BJ (cell line): Measurements from ENCODE around the gene ANO1. TPM values are rescaled to one million over a fixed set of nuclear protein-coding genes. Genes with fewer than 3 reads are reported as not detected.

Source experiments
- CTCF ChIA-PET: fragments of 350-600 bp; formaldehyde crosslinking; extraction: SDS; loops from one replicate; lab custom pipeline; 2021; ENCODE audit warnings: antibody characterized with exemption, inconsistent platforms; lab: Yijun Ruan, JAX
- POLR2A ChIA-PET: fragments of 300-600 bp; sonication (Branson Sonifier 250); formaldehyde crosslinking; extraction: SDS; loops from one replicate; lab custom pipeline; 2021; ENCODE audit warnings: antibody characterized with exemption; lab: Charles Lee
- DNase-seq: peaks from one replicate; pipeline ENCODE4 v3.0.0-alpha.2; 2011; ENCODE audit warnings: low read depth
- H3K27me3 ChIP-seq: 2 replicates; pipeline ENCODE4 v1.6.0; 2011; ENCODE audit warnings: low read length; ENCODE audit not compliant: control insufficient read depth, insufficient read depth
- H3K36me3 ChIP-seq: 2 replicates; pipeline ENCODE4 v1.5.1; 2011; ENCODE audit warnings: low read length; ENCODE audit not compliant: control insufficient read depth, insufficient read depth
- H3K4me3 ChIP-seq: 2 replicates; pipeline ENCODE4 v1.5.1; 2011; ENCODE audit warnings: low read depth, mild to moderate bottlenecking, control low read depth, low read length
- CTCF ChIP-seq: IDR thresholded peaks from 2 replicates; pipeline ENCODE4 v1.5.1; 2011; ENCODE audit warnings: low read depth, mild to moderate bottlenecking, control low read depth, inconsistent platforms, low read length, moderate library complexity; ENCODE audit not compliant: insufficient read depth
- polyA plus RNA-seq: library from polyadenylated mRNA; depleted of rRNA; stranded (reverse); fragments of >200 nt; gene quantifications from 2 replicates; pipeline ENCODE4 v1.2.3, GENCODE V29; 2011

ANO1 gene
- polyA plus RNA-seq, 1 experiment, result 0.10 TPM

- no peak for DNase-seq
- H3K27me3 ChIP-seq, result peaks cover 14% of the 10 kb centered on the region; the same call in 1 of the 2 replicates
- ChIA-PET POLR2A (no interaction called here), CTCF (no interaction called here)
- H3K4me3 ChIP-seq, result no peak overlapping the region
- no peak for TF ChIP-seq CTCF
- H3K36me3 ChIP-seq, result no peaks in the 10 kb centered on the region
Measured at GRCh38 chr11:70131606-70132190, 53.6 kb downstream of the ANO1 start.

GRCh38 chr11:70132641-70133040 lies 54.5 kb downstream of the ANO1 start:
- ChIA-PET POLR2A (no interaction called here), CTCF (no interaction called here)
- Histone ChIP-seq H3K4me3 (no peak overlapping the region), H3K36me3 (no peaks in the 10 kb centered on the region), H3K27me3 (peaks cover 14% of the 10 kb centered on the region; the same call in 1 of the 2 replicates)
- no peak for TF ChIP-seq CTCF
- no peak for DNase-seq

- Histone ChIP-seq H3K36me3 (no peaks in the 10 kb centered on the region), H3K4me3 (no peak overlapping the region), H3K27me3 (peaks cover 14% of the 10 kb centered on the region; the same call in 1 of the 2 replicates)
- POLR2A ChIA-PET, result no interaction called here
- CTCF ChIA-PET, result no interaction called here
- no peak for DNase-seq
- TF ChIP-seq CTCF, result no peak
Measured at GRCh38 chr11:70133771-70134335, 55.7 kb downstream of the ANO1 start.

- no peak for DNase-seq
- POLR2A ChIA-PET, result no interaction called here
- no peaks in the 10 kb centered on the region for H3K36me3 ChIP-seq
- H3K27me3 ChIP-seq, result peaks cover 14% of the 10 kb centered on the region; the same call in 1 of the 2 replicates
- H3K4me3 ChIP-seq, result no peak overlapping the region
- CTCF ChIA-PET, result no interaction called here
- no peak for TF ChIP-seq CTCF
Measured at GRCh38 chr11:70134490-70134889, 56.4 kb downstream of the ANO1 start.

GRCh38 chr11:70135142-70135541 lies 57.0 kb downstream of the ANO1 start:
- CTCF ChIA-PET, result interaction anchor here (1.1 kb wide), 1 partner anchor 11 kb away, joined by 3 read pairs; no protein-coding TSS in a partner anchor
- POLR2A ChIA-PET, result no interaction called here
- H3K27me3 ChIP-seq, result peaks cover 14% of the 10 kb centered on the region; the same call in 1 of the 2 replicates
- no peak for TF ChIP-seq CTCF
- DNase-seq, result no peak
- no peaks in the 10 kb centered on the region for H3K36me3 ChIP-seq
- H3K4me3 ChIP-seq, result no peak overlapping the region
